GF-D8 (cell line): ENCODE measurements around the gene BLOC1S1.

Experiments used
- DNase-seq: peaks from one replicate; lab custom pipeline; 2025; lab: John Stamatoyannopoulos, UW

Gene BLOC1S1

GRCh38 chr12:55694651-55695050 lies 21.2 kb upstream of the BLOC1S1 start:
- no peak for DNase-seq

DNA sequence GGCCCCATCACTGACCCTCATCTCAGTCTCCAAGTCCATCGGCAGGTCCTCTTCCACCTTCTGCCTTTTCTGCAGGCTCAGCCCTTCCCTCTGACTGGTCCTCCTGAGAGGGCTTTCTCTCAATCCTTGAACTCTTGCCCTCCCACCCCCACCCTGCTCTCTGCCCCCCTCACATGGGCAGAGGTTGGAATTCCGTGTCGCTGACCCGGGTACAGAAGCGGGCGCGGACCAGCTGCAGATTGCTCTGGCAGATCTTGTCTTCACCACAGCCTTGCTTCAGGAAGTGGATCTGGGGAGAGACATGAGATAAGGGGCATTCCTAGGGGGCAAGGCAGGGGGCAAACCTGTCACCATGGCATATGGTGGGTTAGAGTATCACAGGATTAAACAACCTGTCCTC lies 20.5 kb upstream of the BLOC1S1 start:
- no peak for DNase-seq

DNA sequence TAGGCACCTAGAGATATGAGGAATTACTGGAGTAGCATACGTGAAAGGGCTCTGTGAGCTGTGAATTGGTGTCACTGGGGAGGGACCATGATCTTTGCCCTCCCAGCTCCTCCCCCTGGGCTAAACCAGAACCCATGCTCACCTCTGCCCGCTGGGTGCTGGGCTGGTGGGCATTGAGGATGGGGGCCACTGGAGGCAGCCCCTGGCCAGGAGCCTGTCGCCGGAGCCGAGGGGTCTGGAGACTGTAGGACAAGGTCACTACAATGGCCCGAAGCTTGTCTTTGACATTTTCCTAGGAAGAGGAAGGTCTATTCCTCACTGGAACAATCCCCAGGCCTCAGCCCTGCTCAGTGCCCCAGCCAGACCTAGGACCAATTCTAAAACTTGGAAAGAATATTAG lies 19.7 kb upstream of the BLOC1S1 start:
- DNase-seq: no peak

GRCh38 chr12:55696796-55697462 lies 18.9 kb upstream of the BLOC1S1 start:
- no peak for DNase-seq

GRCh38 chr12:55697686-55698085 lies 18.2 kb upstream of the BLOC1S1 start:
- DNase-seq: no peak

- DNase-seq: no peak
Measured at GRCh38 chr12:55698241-55698955, 17.4 kb upstream of the BLOC1S1 start.

DNA sequence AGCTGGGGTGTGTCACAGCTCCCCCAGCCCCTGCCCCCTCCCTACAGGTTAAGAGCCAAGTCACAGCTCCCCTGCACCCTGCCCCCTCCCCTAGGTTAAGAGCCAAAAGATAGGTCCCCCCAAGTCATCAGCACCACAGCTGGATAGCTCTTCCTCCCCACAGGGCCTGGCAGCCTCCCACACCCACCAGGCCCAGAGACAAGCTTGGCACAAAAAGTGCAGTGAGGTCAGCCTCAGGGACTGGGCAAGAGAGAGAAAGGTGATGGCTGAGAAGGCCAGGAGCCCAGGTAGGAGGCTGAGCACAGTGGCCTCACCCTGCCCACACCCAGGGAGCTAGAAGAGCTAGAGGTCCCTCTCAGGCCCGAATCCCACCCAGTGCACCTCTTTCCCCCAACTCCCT lies 16.9 kb upstream of the BLOC1S1 start:
- no peak for DNase-seq

- DNase-seq: no peak
Measured at GRCh38 chr12:55699471-55700055, 16.3 kb upstream of the BLOC1S1 start.

- no peak for DNase-seq
Measured at GRCh38 chr12:55700255-55701018, 15.4 kb upstream of the BLOC1S1 start.

- no peak for DNase-seq
Measured at GRCh38 chr12:55702861-55703260, 13.0 kb upstream of the BLOC1S1 start.

DNA sequence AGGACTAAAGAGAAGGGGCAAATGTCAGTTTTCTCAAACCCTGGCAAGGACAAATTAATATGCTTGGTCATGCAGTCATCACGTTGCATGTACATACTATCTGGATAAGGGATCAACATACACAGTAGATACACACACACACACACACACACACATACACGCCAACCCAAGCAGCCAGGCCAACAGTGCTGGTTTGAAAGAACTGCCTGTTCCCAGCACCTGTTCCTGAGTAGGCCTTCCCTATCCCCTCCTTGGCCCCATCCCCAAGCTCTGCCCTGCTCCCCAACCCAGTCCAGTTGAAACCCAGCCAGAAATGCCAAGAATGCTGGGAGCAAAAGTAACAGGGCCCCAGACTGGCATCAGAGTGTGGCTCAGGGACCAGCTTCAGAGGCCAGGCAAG lies 12.6 kb upstream of the BLOC1S1 start:
- DNase-seq: no peak

GRCh38 chr12:55703901-55704761 lies 11.7 kb upstream of the BLOC1S1 start:
- DNase-seq: no peak

DNA sequence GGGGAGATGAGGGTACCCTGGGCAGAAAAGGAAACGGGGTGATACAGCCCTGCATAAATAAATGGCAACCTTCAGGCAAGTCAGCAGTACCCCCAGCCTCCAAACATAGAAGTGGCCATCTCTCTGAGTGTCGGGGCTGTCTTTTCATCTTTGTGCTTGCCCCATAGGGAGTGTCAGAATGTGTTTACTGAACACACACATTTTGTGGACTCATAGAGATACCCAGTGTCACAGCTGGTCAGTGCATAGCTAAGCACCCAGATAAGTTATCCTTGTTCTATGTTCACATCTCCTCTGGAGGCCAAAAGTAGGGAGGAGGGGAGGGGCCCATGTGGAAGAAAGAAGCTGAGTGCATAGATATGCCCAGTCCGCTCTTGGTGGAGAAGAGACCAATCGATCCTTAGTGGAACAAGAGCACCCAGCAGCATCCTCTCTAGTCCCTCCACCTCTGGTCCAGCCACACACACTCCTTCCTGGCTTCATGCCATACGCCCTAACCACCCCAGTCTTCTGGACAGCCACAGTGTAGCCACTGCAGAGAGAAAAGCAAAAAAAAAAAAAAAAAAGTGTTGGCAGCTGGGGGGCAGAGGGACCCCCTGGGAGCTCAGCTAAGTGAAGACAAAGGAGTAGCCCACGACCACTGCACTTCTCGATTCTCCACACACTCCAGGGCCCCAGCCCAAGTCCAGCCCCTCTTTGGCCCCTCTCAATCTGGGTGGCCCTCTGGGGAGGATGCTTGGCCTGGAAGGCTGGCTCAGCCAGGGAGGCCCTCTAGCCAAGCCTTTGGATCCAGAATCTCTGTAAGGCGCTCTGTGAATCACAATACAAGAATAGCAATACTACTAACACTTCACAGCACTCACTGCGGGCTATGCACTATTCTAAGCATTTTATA lies 10.8 kb upstream of the BLOC1S1 start:
- DNase-seq: no peak

DNA sequence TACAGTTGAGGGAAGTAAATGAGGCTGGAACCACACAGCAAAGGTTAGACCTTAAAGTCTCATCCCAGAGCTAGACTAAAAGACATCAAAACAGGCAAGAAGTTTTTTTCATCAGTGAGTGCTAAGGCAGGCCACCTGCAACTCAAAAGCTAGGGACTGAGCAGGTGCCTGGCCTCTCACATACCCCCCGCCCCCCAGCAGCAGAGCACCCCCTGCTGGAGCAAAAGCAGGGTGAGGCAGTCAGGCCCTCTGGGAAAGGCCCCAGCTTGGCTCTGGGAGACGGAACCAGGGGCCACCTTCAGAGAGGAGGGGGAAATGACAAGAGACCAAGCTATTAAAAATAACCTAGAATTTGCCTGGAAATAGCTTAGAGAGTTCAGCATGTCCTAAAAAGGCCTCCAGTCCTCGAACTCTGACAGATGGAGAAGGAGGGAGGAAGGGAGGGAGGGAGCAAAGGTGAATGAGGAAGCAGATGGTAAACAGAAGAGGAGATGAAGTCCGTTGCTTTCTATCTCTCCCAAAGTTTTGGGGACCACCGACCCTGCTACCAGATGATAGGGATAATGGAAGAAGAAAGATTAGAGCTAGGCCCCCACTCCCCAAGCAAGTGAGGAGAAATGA lies 10.0 kb upstream of the BLOC1S1 start:
- no peak for DNase-seq

DNA sequence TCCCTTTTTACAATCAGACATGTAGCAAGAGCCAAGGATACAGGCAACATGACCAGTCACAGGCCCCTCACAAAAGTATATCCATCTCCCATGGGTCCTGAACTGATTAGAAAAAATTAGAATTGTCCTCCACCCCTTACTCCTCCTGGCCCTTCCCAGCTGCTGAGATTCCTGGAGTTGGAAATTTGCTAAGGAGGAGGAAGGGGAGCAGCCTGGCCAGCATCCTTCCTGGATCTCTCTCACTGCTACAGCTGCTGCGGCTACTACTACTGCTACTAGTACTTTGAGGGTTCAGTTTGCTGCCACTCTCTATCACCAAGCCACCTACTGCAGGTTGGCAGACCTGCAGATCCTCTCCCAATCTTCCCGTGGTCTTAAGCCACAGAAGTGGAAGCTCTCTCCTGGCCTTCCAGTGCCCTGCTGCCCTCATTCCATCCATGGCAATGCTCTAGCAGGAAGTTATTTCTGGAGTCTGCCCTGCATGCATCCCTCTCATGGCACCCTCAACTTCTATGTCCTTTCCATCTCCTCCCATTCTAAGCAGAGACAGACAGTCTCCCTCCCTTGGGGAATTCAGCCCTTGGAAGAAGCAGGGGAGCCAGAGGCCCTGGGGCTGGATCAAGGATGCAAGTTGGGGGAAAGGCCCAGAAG lies 9.2 kb upstream of the BLOC1S1 start:
- no peak for DNase-seq

GRCh38 chr12:55707219-55707671 lies 8.6 kb upstream of the BLOC1S1 start:
- no peak for DNase-seq

DNA sequence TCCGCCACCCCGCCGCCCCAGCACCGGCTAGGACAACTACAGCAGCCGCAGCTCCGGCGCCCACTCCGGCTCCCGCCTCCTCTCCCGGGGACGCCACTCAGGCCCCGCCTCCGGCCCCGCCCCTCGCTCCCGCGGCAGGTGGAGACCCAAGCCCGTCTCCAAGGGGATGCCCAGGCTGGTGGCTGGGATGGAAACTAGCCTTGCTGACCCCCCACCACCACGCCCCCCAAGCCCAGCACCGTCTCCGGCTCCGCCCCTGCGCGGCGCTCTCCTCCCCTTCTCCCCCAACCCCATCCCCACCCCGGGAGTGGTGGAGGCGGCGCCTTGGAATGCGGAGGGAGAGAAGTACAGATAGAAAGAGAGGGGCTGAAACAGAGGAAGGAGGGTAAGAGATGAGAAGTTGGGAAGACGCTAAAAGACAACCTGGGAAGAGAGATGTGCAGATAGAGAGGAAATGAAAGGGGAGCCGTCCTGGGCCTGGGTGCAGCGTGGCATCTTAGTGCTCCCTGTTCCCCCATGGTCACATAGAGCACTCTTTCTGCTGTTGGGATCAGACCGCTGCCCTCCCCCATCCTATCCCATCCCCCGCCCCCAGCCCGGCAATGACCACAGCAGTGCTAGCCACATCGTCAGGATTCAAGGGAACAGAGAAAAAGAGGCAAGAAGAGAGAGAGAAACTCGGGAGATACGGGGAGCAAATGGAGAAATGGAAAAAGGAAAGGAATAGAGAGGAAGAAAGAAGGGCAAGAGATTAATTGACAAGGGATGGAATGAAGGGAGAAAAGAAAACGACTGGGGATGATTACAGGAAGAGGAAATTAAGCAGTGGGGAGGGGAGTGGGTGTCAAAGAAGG lies 7.8 kb upstream of the BLOC1S1 start, which contains the start of gene ITGA7:
Gene ITGA7 (minus strand): TSS at position 64 of the 854 bp plus-strand sequence. CDS start 222 bp downstream, outside the sequence.
- no peak for DNase-seq

DNA sequence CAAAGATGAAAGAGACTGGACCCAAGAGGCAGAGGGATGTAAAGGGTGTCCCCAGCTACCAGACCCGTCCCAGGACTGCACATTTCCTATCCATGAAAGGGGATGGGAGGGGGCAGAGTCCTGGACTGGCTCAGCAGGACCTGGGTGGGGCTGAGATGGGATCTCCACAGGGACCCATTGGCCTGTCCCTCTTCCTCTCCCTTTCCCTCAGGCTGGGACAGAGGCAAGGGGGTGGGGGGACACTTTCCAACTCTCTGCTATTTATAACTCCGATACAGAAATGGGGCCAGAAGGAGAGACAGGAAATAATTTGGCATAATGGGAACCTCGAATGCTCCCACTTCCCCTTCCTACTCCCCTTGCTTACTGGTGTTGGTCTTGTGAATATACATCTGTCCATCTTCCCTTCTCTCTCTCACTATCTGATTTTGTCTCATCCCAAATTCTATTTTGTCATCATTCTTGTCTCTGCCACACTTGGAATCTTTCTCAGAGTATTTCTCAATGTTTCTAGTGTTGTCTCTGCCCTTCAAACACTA lies 7.1 kb upstream of the BLOC1S1 start:
- DNase-seq: no peak
